HG03066 (cell line): ENCODE data around the gene DHX34.
"Not testable (repeated sequence)": the region's sequence is repeated elsewhere in the genome, so short reads cannot be mapped to it uniquely, and the experiment has no call there.

ENCODE experiments used
- ATAC-seq: cut with Tn5 transposase; IDR thresholded peaks from one replicate; pipeline ENCODE4 v1.9.1; 2021; ENCODE audit warnings: low read depth; ENCODE audit not compliant: unreplicated experiment

DHX34 gene

DNA sequence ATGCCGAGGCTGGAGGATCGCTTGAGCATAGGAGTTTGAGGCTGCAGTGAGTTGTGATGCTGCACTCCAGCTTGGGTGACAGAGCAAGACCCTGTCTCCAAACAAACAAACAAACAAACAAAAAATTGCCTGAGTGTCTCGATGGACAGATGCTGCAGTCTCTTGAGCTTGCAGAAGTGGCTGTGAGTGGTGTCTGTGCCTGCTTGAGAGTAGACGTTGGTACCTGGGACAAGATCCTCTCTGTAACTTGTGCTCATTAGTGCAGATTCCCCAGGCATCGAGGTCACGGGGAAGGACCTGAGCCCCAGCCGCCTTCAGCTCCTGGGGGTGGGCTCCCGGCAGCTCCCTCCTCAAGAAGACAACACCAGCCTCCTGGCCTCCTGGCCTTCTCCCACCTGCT, 25.7 kb upstream of the DHX34 start:
- ATAC-seq, result no peak

DNA sequence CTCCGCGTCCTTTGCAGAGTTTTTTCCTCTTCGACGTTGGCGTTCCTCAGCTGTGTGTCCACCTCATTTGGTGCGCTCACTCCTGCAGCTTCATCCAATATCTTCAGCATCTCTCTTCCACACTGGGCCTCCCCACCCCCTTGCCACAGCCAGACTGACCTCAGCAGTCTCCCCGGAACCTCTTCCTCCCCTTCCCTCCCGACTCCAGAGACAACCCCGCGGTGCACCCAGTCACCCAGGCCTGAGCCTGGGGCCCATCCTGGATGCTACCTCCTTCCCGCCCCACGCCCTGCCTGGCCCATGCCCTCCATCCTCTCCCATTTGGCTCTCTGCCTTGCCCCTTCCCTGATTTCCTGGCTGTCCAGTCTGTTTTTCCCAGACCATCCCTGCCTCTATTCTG, 25.2 kb upstream of the DHX34 start:
- ATAC-seq, result no peak

DNA sequence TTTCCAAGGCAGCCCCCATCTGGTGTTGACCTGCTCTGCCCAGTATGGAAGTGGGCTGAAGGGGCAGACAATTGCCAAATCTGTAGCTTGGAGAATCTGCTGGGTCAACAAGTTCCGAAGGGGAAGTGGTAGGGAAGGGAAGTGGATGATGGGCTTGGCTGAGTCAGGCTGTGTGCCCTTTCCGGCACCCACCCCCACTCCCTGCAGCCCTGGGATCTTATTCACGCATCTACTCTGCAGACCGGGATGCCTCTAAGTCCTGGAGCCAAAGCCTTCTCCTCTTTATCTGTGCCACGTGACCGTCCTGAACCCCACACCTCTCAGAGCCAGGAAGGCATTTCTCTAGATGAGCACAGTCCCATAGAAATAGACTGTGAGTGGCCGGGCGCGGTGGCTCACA, 24.6 kb upstream of the DHX34 start:
- ATAC-seq, result no peak

DNA sequence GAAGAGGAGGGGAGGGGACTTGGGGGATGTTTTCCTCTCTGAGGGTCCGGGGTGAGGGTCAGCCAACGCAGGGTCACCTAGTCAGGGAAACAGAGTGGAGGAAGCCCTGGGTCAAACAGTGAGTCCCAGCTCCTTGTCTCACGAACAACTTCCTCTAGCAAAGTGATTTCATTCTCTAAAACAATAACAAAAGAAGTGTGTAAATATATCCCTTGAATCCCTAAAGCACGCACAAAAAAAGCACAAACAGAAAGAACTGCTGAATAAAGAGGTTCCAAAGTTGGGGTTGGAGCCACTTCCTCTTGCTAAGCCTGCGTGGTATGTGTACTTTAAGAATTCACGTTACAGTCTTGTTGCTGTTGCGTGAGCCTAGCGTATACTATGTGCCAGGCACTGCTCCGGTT, 18.6 kb upstream of the DHX34 start:
- ATAC-seq, result no peak

DNA sequence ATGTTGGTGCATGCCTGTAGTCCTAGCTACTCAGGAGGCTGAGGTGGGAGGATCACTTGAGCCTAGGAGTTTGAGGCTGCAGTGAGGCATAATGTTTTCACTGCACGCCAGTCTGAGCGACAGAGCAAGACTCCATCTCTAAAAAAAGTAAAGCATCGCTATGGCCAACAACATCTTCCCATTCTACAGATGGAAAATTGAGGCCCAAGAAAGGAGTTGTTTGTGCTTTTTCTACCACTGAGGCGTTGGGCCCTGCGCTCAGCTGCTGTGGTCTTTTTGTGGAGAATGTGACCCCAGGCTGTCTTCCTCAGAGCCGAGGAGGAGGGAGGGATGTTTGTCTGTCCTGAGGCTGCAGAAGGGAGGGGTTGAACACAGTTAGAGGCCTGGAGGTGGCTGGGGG, 17.6 kb upstream of the DHX34 start:
- no peak for ATAC-seq

DNA sequence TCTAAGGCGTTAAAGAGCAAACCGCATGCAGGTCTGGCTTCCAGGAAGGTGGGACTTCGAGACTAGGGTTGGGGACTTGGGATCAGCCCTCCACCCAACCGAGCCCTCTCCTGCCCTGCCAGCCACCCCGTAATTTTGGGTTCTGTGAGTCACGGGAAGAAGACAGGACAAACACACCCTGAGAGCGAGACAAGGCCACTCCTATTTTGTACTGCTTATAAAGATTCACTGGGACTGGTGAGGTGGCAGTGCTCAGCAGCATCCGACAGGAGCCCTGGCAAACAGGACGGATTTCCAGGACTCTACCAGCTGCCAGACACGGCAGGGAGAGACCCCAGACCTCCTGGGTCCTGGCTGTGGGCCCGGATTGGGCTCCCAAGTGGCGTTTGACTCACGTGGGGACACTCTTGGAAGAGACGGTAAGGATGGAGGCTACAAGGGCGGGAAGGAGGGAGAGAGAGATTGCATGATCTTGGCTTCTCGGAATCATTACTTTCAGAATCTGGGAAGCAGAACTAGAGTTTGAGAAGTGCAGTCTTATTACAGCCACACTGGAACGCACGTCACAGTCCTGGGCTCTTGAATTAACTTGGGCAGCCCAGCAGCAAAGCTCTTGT, 17.1 kb upstream of the DHX34 start, which contains the start of gene C5AR2:
C5AR2 (plus strand) TSS at position 245 of the 617 bp plus-strand sequence. CDS start 8,625 bp downstream, outside the sequence.
- ATAC-seq, result no peak

DNA sequence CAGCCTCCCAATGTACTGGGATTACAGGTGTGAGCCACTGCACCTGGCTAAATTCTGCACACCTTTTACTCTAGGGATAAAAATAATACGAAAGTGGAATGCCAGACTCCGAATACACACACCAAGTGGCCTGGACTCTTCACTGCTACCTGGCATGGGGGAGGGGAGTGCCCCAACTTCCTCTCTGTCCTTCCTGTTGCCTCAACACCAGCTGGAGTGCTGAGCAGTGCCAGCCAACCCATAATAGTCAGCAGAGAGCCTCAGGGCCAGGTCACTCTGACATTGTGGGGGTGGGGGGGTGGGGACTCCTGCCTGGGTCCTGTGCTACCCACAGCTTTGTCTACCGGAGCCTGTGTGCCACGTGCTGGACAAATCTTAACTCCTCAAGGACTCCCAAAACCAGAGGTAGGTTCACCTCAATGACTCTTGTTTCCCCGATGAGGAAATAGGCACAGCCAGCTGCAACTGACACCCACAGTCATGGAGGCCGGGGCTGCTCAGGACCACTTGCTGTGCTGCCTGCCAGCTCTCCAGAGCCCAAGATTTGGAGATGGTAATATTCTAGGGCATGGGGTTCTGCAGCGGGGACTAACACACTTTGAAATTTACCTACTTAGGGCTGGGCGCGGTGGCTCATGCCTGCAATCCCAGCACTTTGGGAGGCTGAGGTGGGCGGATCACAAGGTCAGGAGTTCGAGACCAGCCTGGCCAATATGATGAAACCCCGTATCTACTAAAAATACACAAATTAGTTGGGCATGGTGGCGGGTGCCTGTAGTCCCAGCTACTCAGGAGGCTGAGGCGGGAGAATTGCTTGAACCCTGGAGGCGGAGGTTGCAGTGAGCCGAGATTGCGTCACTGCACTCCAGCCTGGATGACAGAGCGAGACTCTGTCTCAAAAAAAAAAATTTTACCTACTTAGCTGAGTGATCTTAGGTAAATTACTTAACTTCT, 12.1 kb upstream of the DHX34 start:
- not testable (repeated sequence) for ATAC-seq

DNA sequence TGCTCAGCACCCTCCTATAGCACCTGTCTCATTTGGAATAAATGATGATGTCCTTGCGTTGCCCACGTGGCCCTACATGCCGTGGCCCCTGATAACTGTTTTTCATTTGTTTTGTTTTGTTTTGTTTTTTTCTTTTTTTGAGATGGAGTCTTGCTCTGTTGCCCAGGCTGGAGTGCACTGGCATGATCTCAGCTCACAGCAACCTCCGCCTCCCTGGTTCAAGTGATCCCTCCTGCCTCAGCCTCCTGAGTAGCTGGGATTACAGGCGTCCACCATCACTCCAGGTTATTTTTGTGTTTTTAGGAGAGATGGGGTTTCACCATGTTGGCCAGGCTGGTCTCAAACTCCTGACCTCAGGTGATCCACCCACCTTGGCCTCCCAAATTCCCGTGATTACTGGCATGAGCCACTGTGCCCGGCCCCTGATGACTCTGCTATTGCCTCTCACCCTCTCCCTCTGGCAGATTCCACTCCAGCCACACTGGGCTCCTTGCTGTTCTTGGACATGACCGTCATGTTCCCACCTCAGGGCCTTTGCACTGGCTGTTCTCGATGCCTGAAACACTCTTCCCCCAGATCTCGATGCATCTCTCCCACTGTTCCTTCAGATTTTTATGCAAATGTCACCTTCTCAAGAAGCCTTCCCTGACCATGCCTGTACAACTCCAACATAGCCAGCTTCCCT, 9.8 kb upstream of the DHX34 start:
- ATAC-seq, result no peak

DNA sequence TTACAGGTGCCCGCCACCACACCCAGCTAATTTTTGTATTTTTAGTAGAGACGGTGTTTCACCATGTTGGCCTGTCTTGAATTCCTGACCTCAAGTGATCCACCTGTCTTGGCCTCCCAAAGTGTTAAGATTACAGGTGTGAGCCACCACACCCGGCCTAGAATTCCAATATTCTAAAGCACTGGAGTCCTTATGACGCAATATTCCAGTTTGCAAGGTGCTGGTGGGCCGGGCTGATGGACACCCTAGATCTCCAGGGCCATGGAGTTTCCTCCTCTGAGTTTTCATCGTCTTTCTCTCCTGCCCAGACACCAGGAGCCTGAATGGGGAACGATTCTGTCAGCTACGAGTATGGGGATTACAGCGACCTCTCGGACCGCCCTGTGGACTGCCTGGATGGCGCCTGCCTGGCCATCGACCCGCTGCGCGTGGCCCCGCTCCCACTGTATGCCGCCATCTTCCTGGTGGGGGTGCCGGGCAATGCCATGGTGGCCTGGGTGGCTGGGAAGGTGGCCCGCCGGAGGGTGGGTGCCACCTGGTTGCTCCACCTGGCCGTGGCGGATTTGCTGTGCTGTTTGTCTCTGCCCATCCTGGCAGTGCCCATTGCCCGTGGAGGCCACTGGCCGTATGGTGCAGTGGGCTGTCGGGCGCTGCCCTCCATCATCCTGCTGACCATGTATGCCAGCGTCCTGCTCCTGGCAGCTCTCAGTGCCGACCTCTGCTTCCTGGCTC, 8.5 kb upstream of the DHX34 start:
- no peak for ATAC-seq

DNA sequence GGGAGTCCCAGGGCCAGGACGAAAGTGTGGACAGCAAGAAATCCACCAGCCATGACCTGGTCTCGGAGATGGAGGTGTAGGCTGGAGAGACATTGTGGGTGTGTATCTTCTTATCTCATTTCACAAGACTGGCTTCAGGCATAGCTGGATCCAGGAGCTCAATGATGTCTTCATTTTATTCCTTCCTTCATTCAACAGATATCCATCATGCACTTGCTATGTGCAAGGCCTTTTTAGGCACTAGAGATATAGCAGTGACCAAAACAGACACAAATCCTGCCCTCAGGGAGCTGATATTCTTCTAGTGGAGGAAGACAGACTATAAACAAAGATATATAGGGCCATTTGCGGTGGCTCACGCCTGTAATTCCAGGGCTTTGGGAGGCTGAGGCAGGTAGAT, 7.4 kb upstream of the DHX34 start:
- ATAC-seq, result no peak

DNA sequence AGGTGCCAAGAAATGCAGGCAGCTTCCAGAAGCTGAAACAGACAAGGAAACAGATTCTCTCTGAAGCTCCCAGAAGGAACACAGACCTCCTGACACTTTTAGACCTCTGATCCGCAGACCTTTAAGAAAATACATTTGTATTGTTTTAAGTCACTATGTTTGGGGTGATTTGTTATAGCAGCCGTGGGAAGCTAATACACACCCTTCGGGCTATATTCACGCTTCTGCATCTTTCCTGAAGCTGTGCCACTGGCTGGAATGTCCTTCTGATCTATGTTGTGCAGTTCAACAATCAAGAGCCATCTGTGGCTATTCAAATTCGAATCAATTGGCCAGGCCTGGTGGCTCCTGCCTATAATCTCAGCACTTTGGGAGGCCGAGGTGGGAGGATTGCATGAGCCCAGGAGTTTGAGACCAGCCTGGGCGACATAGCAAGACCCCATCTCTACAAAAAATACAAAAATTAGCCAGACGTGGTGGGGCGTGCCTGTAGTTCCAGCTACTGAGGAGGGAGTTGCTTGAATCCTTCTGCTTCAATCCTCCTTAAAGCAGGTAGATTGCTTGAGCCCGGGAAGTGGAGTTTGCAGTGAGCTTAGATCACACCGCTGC, 5.8 kb upstream of the DHX34 start:
- ATAC-seq, result no peak

DNA sequence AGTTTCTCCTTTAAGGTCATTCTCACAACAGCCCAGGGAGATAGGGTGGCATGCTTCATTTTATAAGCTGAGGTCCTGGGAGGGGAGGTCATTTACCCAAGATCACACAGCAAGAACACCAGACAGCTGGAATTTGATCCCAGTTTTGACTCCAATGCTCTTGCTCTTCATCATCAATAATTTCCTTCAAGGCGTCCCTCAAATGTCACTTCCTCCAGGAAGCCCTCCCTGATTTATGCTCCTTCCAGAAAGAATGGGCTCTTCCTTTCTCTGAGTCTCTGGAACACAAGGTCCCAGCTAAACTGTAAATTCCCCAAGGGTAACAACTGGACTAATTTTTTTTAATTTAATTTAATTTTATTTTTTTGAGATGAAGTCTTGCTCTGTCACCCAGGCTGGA, 4.7 kb upstream of the DHX34 start:
- no peak for ATAC-seq

DNA sequence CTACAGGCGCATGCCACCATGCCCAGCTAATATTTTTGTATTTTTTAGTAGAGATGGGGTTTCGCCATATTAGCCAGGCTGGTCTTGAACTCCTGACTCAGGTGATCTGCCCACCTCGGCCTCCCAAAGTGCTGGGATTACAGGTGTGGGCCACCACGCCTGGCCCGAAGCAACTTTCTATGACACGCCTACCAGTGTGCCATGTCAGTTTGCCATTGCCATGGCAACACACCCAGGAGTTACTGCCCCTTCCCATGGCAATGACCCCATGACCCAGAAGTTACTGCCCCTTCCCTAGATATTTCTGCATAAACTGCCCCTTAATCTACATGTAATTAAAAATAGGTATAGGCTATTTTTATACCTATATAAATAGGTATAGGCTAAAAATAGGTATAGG, 3.1 kb upstream of the DHX34 start:
- not testable (repeated sequence) for ATAC-seq

DNA sequence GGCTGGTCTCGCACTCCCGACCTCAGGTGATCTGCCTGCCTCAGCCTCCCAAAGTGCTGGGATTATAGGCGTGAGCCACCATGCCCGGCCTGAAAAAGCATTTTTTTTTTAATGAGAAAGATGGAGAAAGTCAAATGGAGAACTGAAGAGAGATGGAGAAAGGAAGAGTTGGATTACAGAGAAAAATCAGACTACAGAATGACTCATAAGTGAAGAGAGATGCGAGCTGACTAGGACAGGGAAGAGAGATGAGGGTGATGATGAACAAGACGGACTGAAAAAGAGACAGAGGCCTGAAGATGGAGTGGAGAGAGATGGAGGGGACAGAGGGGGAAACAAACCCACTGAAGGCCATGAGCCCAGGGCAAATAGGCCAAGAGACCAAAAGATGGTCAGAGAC, 1.5 kb downstream of the DHX34 start:
- no peak for ATAC-seq

DNA sequence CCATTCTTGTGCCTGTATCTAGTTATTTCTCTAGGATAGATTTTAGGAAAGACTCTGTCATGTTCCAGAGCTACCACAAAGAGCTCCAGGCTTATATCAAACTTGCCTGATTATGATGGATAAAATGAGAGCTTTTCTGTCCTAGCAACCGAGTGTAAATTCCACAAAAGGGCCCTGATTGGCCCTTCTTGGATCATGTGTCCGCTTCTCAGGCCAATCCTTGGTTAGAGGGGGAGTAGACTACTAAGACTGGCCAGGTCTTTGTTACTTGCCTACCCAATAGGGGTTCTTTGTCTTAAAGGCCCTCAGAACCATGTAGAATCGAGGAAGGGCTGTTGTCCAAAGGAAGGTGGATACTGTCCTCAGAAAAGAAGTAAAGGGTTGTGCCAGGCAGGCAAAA, 2.4 kb downstream of the DHX34 start:
- no peak for ATAC-seq

DNA sequence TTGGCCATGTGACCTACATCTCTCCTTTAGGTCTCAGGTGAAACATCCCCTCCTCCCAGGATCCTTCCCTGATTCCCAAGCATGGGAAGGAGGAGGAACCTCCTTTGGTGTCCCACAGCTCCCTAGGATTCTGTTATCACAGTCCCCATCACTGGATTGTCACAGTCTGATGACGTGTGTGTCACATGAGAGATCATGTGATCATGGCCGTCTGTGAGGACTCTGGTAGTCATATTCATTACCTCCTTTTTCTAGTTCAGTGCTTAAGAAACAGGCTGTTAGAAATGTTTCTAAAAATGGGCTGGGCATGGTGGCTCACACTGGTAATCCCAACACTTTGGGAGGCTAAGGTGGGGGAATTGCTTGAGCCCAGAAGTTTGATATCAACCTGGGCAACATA, 3.0 kb downstream of the DHX34 start:
- no peak for ATAC-seq

DNA sequence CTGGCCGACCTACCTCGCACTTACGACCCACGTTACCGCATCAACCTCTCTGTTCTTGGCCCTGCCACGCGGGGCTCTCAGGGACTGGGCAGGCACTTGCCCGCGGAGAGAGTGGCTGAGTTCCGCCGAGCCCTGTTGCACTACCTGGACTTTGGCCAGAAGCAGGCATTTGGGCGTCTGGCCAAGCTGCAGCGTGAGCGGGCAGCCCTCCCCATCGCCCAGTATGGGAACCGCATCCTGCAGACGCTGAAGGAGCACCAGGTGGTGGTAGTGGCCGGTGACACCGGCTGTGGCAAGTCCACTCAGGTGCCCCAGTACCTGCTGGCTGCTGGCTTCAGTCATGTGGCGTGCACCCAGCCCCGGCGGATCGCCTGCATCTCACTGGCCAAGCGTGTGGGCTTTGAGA, 4.2 kb downstream of the DHX34 start:
- no peak for ATAC-seq

DNA sequence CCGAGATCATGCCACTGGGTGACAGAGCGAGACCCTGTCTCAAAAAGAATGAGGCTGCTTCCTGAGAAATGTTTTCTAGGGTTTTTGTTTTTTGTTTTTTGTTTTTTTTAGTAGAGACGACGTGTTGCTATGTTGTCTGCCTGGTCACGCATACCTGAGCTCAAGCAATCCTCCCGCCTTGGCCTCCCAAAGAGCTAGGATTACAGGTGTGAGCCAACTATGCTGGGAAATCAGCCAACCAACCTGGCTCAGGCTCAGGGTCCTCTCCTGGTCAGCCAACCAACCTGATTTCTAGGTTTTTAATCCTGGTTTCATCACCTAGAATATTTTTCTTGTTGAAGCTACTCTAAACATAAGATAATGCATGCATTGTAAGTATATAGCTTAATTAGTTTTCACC, 7.8 kb downstream of the DHX34 start:
- ATAC-seq, result no peak

DNA sequence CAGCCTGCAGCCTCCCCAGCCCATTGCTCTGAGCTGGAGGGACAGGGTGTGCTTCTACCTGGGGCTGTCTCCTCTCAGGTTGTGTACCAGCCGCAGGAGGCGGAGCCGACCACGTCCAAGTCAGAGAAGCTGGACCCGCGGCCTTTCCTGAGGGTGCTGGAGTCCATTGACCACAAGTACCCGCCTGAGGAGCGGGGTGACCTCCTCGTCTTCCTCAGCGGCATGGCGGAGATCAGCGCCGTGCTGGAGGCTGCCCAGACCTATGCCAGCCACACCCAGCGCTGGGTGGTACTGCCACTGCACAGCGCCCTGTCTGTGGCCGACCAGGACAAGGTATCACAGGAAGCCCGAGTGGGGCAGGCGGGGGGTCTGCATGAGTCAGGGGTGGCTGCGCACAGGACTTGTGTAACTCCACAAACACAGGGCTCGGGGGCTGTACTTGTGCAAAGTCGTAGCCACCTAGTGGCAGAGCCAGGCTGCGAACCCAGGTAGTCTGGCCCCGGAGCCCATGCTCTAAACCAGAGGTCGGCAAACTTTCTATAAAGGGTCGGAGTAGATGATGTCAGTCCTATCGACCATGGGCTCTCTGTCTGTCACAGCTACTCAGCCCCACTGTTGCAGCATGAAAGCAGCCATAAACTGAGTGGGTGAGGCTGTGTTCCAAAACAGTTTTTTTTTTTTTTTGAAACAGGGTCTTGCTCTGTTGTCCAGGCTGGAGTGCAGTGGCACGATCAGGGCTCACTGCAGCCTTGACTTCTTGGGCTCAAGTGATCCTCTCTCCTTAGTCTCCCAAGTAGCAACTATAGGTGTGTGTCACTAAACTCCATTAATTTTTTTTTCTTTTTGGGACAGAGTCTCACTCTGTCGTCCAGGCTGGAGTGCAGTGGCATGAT, 8.9 kb downstream of the DHX34 start:
- no peak for ATAC-seq
